Measurements from ENCODE around the gene GAS7. TPM values are rescaled to one million over a fixed set of nuclear protein-coding genes. Genes with fewer than 3 reads are reported as not detected.

GAS7 gene
- total and polyA plus RNA-seq, 10 of the 15 experiments (the other 5 are each of a cell fraction or from before 2014, with no cell fraction given): 2.3 to 53.4 (median 24.0) TPM

DNA sequence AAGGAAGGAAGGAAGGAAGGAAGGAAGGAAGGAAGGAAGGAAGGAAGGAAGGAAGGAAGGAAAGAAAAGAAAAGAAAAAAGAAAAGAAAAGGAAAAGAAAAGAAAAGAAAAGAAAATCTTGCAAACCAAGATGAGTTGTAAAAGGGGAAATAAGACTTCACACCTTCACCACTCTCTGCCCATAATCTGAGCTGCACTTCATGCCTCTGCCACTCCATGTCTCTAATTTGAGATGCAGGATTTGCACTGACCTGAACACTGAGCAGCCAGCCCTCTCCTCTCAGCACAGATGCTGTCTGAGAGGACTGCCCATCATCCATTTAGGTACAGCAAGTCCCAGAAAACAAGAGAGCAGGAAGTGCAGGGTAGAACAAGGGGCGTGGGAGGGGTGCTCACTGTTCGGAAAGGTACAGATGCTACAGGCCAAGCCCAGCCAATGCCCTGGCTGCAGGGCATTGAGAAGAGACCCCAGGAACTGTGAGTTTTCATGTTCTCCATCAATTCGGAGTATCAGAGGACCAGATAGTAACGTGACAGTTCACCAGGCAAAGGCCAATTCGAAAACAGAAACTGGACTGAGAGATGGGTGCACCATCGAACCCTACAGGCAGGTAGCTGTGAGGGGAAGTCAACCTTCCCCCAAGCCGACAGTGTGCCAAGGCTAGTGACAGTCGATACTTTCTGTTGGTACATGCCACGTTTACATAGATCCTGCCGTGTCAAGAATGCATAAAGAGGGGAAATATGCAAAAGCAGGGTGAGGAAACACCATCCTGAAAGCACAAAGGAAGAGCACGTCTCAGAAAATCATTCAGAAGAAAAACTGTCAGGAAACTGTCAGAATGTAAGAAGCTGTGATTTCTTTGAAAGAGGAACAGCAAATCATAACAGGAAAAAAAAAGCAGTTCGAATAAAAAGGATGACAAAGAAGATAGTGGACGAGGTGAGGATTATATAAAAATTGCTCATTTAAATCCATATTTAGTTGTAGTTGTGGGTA, 151.3 kb downstream of the GAS7 start (continued):
- TF ChIP-seq, protein P1, sequence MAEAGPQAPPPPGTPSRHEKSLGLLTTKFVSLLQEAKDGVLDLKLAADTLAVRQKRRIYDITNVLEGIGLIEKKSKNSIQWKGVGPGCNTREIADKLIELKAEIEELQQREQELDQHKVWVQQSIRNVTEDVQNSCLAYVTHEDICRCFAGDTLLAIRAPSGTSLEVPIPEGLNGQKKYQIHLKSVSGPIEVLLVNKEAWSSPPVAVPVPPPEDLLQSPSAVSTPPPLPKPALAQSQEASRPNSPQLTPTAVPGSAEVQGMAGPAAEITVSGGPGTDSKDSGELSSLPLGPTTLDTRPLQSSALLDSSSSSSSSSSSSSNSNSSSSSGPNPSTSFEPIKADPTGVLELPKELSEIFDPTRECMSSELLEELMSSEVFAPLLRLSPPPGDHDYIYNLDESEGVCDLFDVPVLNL (IDR thresholded peaks at IDR 0.05; ENCODE audit: low read depth, low read length): no peak
- TF ChIP-seq IKZF1 (conservative IDR thresholded peaks at IDR 0.05) (peak; percentile 50; the same call in 1 of the 2 replicates), LARP7 (IDR thresholded peaks at IDR 0.05) (no peak), EP300 (IDR thresholded peaks at IDR 0.05; ENCODE audit: borderline replicate concordance in 1 of 2, control insufficient read depth in 1 of 2, low read depth in 2 of 2, low read length in 2 of 2) (peak in 1 of 2 experiments; percentile 61; a peak in 1 of 4 replicates), SMAD5 (IDR thresholded peaks at IDR 0.05; ENCODE audit: low read depth) (no peak), CEBPZ (IDR thresholded peaks at IDR 0.05; ENCODE audit: low read depth, low read length) (no peak), POLR2A (IDR thresholded peaks at IDR 0.05; ENCODE audit: low read depth, low read length) (no peak), RAD21 (IDR thresholded peaks at IDR 0.05; ENCODE audit: insufficient read depth, low read depth, low read length) (no peak), PAX5 (IDR thresholded peaks at IDR 0.05; ENCODE audit: borderline replicate concordance, low read depth, low read length) (peak; percentile 20; the same call in 1 of the 2 replicates), BMI1 (IDR thresholded peaks at IDR 0.05; ENCODE audit: borderline replicate concordance) (0 out of 2 replicates have a peak, but pooled peaks have one; percentile 40), NBN (IDR thresholded peaks at IDR 0.05) (peak; percentile 82; the same call in 1 of the 2 replicates), NR2F1 (conservative IDR thresholded peaks at IDR 0.05) (no peak), RELB (IDR thresholded peaks at IDR 0.05; ENCODE audit: low read depth) (peak; percentile 44; the same call in 1 of the 2 replicates), ATF7 (IDR thresholded peaks at IDR 0.05; ENCODE audit: low read depth) (peak; percentile 66), CTCF (IDR thresholded peaks at IDR 0.05 in 2 of 3, conservative IDR thresholded peaks at IDR 0.05 in 1 of 3; ENCODE audit: control insufficient read depth in 2 of 3, extremely low read depth in 1 of 3, insufficient read depth in 1 of 3, low read depth in 3 of 3, low read length in 3 of 3) (no peak), NFIC (IDR thresholded peaks at IDR 0.05; ENCODE audit: low read depth, low read length) (no peak), ATF3 (IDR thresholded peaks at IDR 0.05; ENCODE audit: borderline replicate concordance, extremely low read depth, low read depth, low read length) (no peak)
